ENCODE data around the gene ANK3.

The ANK3 gene

GRCh38 chr10:60410970-60411369 is 21.3 kb upstream of the ANK3 start:
- H3K4me3 ChIP-seq (ENCODE audit: low read depth in 1 of 2, low read length in 2 of 2), result no peak overlapping the region
- H3K4me1 ChIP-seq (ENCODE audit: insufficient read depth, low read length), result no peaks in the 10 kb centered on the region
- H3K27me3 ChIP-seq (ENCODE audit: control insufficient read depth in 1 of 2, insufficient read depth in 2 of 2, low read length in 2 of 2), result no peaks in the 10 kb centered on the region
- H3K27ac ChIP-seq (ENCODE audit: low read depth, low read length), result no peak overlapping the region
- no peak overlapping the region for H3K9ac ChIP-seq (ENCODE audit: low read length)
- no peaks in the 10 kb centered on the region for H3K9me3 ChIP-seq (ENCODE audit: low read length)
- no peaks in the 10 kb centered on the region for H3K36me3 ChIP-seq (ENCODE audit: insufficient read depth, low read length)

GRCh38 chr10:60409202-60409601 is 19.5 kb upstream of the ANK3 start:
- Histone ChIP-seq H3K9me3 (ENCODE audit: low read length) (no peaks in the 10 kb centered on the region), H3K4me3 (ENCODE audit: low read depth in 1 of 2, low read length in 2 of 2) (no peak overlapping the region), H3K4me1 (ENCODE audit: insufficient read depth, low read length) (no peaks in the 10 kb centered on the region), H3K27ac (ENCODE audit: low read depth, low read length) (no peak overlapping the region), H3K36me3 (ENCODE audit: insufficient read depth, low read length) (no peaks in the 10 kb centered on the region), H3K27me3 (ENCODE audit: control insufficient read depth in 1 of 2, insufficient read depth in 2 of 2, low read length in 2 of 2) (no peaks in the 10 kb centered on the region), H3K9ac (ENCODE audit: low read length) (no peak overlapping the region)

DNA sequence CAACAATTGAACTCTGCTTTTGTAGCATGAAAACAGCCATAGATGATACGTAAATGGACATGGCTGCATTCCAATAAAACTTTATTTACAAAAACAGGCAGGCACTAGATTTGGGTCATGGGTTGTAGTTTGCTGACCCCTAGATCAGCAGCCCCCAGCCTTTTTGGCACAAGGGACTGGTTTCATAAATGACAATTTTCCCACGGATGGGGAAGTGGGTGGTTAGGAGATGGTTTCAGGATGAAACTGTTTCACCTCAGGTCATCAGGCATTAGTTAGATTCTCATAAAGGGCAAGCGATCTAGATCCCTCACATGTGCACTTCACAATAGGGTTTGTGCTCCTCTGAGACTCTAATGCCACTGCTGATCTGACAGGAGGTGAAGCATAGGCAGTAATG is 16.5 kb upstream of the ANK3 start:
- Histone ChIP-seq H3K27me3 (ENCODE audit: control insufficient read depth in 1 of 2, insufficient read depth in 2 of 2, low read length in 2 of 2) (no peaks in the 10 kb centered on the region), H3K9me3 (ENCODE audit: low read length) (no peaks in the 10 kb centered on the region), H3K4me1 (ENCODE audit: insufficient read depth, low read length) (no peaks in the 10 kb centered on the region), H3K4me3 (ENCODE audit: low read depth in 1 of 2, low read length in 2 of 2) (no peak overlapping the region), H3K27ac (ENCODE audit: low read depth, low read length) (no peak overlapping the region), H3K9ac (ENCODE audit: low read length) (no peak overlapping the region), H3K36me3 (ENCODE audit: insufficient read depth, low read length) (no peaks in the 10 kb centered on the region)

DNA sequence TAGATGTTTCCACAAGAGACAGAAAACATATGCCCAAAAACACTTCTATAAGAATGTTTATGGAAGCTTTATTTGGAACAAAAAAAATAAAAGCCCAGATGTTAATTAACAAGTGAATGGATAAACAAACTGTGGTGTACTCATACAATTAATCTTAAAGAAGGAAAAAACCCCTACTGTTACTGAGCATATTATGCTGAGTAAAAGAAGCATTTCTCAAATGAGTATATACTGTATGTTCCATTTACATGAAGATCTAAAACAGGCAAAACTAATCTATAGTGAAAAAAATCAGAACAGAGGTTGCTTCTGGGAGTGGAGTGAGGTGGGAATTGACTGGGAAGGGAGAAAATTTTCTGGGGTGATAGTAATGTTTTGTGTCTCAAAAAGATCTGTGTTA is 15.5 kb upstream of the ANK3 start:
- Histone ChIP-seq H3K9me3 (ENCODE audit: low read length) (no peaks in the 10 kb centered on the region), H3K4me3 (ENCODE audit: low read depth in 1 of 2, low read length in 2 of 2) (no peak overlapping the region), H3K9ac (ENCODE audit: low read length) (no peak overlapping the region), H3K36me3 (ENCODE audit: insufficient read depth, low read length) (no peaks in the 10 kb centered on the region), H3K27ac (ENCODE audit: low read depth, low read length) (no peak overlapping the region), H3K4me1 (ENCODE audit: insufficient read depth, low read length) (no peaks in the 10 kb centered on the region), H3K27me3 (ENCODE audit: control insufficient read depth in 1 of 2, insufficient read depth in 2 of 2, low read length in 2 of 2) (no peaks in the 10 kb centered on the region)

GRCh38 chr10:60403168-60403873 is 13.6 kb upstream of the ANK3 start:
- no peaks in the 10 kb centered on the region for H3K9me3 ChIP-seq (ENCODE audit: low read length)
- H3K4me3 ChIP-seq (ENCODE audit: low read depth in 1 of 2, low read length in 2 of 2), result no peak overlapping the region
- H3K36me3 ChIP-seq (ENCODE audit: insufficient read depth, low read length), result no peaks in the 10 kb centered on the region
- H3K27ac ChIP-seq (ENCODE audit: low read depth, low read length), result no peak overlapping the region
- no peaks in the 10 kb centered on the region for H3K27me3 ChIP-seq (ENCODE audit: control insufficient read depth in 1 of 2, insufficient read depth in 2 of 2, low read length in 2 of 2)
- H3K4me1 ChIP-seq (ENCODE audit: insufficient read depth, low read length), result no peaks in the 10 kb centered on the region
- no peak overlapping the region for H3K9ac ChIP-seq (ENCODE audit: low read length)

DNA sequence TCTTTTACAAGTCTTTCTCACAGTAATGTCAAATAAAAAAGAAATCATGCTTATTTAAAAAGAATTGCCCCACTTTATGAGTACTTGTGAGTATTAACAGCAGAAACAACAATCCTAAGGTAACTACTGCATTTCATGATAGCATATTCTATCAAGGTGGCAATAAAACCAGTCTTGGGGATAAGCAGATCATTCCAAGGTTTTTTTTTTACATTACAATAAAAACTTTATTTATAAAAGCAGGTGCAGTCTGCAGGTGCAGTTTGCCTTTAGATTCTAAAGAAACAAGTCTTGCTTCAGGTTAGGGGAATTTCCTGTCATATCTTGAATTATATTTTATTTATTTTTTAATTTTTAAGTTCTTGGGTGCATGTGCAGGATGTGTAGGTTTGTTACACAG is 10.7 kb upstream of the ANK3 start:
- H3K9me3 ChIP-seq (ENCODE audit: low read length), result no peaks in the 10 kb centered on the region
- H3K4me1 ChIP-seq (ENCODE audit: insufficient read depth, low read length), result no peaks in the 10 kb centered on the region
- H3K27ac ChIP-seq (ENCODE audit: low read depth, low read length), result no peak overlapping the region
- H3K36me3 ChIP-seq (ENCODE audit: insufficient read depth, low read length), result no peaks in the 10 kb centered on the region
- no peak overlapping the region for H3K4me3 ChIP-seq (ENCODE audit: low read depth in 1 of 2, low read length in 2 of 2)
- no peaks in the 10 kb centered on the region for H3K27me3 ChIP-seq (ENCODE audit: control insufficient read depth in 1 of 2, insufficient read depth in 2 of 2, low read length in 2 of 2)
- H3K9ac ChIP-seq (ENCODE audit: low read length), result no peak overlapping the region

DNA sequence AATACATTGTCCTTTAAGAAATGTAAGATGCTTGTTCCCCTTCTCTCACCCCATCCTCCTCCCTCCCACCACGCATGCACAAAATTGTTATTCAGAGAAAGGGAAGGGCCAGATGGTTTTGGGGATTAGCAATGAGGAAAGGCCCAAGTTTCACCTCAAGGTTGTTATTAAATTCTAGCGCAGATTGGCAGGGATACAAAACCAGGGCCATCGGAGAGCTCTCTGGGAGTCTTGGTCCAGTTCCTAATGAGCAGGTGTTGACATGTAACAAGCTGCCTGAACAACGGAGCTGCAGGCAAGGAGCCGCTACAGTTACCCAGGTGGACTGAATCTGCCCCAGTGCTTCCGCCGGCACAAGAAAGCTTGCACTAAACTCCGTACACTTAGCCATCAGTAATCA is 9.7 kb upstream of the ANK3 start:
- Histone ChIP-seq H3K27ac (ENCODE audit: low read depth, low read length) (no peak overlapping the region), H3K9ac (ENCODE audit: low read length) (no peak overlapping the region), H3K27me3 (ENCODE audit: control insufficient read depth in 1 of 2, insufficient read depth in 2 of 2, low read length in 2 of 2) (no peaks in the 10 kb centered on the region), H3K4me1 (ENCODE audit: insufficient read depth, low read length) (no peaks in the 10 kb centered on the region), H3K9me3 (ENCODE audit: low read length) (no peaks in the 10 kb centered on the region), H3K4me3 (ENCODE audit: low read depth in 1 of 2, low read length in 2 of 2) (no peak overlapping the region), H3K36me3 (ENCODE audit: insufficient read depth, low read length) (no peaks in the 10 kb centered on the region)

GRCh38 chr10:60397792-60398191 is 8.1 kb upstream of the ANK3 start:
- Histone ChIP-seq H3K9ac (ENCODE audit: low read length) (no peak overlapping the region), H3K4me1 (ENCODE audit: insufficient read depth, low read length) (no peaks in the 10 kb centered on the region), H3K27me3 (ENCODE audit: control insufficient read depth in 1 of 2, insufficient read depth in 2 of 2, low read length in 2 of 2) (no peaks in the 10 kb centered on the region), H3K36me3 (ENCODE audit: insufficient read depth, low read length) (no peaks in the 10 kb centered on the region), H3K27ac (ENCODE audit: low read depth, low read length) (no peak overlapping the region), H3K4me3 (ENCODE audit: low read depth in 1 of 2, low read length in 2 of 2) (no peak overlapping the region), H3K9me3 (ENCODE audit: low read length) (no peaks in the 10 kb centered on the region)

GRCh38 chr10:60396766-60397165 is 7.1 kb upstream of the ANK3 start:
- no peak overlapping the region for H3K9ac ChIP-seq (ENCODE audit: low read length)
- no peaks in the 10 kb centered on the region for H3K4me1 ChIP-seq (ENCODE audit: insufficient read depth, low read length)
- H3K27ac ChIP-seq (ENCODE audit: low read depth, low read length), result no peak overlapping the region
- H3K27me3 ChIP-seq (ENCODE audit: control insufficient read depth in 1 of 2, insufficient read depth in 2 of 2, low read length in 2 of 2), result no peaks in the 10 kb centered on the region
- no peaks in the 10 kb centered on the region for H3K9me3 ChIP-seq (ENCODE audit: low read length)
- no peak overlapping the region for H3K4me3 ChIP-seq (ENCODE audit: low read depth in 1 of 2, low read length in 2 of 2)
- H3K36me3 ChIP-seq (ENCODE audit: insufficient read depth, low read length), result no peaks in the 10 kb centered on the region

- no peaks in the 10 kb centered on the region for H3K36me3 ChIP-seq (ENCODE audit: insufficient read depth, low read length)
- no peaks in the 10 kb centered on the region for H3K9me3 ChIP-seq (ENCODE audit: low read length)
Measured at GRCh38 chr10:60395711-60396110, 6.0 kb upstream of the ANK3 start.

DNA sequence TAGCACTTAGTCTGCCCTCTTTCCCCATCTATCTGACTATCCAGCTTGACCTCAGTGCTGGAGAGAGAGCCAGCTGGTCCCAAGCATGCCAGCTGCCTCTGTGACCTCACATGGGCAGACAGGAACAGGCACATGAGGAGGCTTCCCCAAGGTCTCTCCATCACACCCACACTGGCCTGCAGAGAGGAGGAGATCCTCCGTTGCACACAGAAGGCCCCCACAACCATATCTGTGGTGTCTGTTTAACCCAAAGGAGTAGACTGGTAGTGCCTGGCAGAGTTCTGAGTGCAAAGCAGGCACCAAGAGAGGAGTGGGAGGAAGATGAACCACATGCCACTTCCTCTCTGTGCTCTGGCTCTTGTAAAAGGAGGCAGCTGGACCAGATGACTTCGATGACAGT is 4.8 kb upstream of the ANK3 start:
- Histone ChIP-seq H3K4me1 (ENCODE audit: insufficient read depth, low read length) (no peaks in the 10 kb centered on the region), H3K36me3 (ENCODE audit: insufficient read depth, low read length) (no peaks in the 10 kb centered on the region), H3K9me3 (ENCODE audit: low read length) (no peaks in the 10 kb centered on the region), H3K27ac (ENCODE audit: low read depth, low read length) (no peak overlapping the region), H3K4me3 (ENCODE audit: low read depth in 1 of 2, low read length in 2 of 2) (no peak overlapping the region), H3K9ac (ENCODE audit: low read length) (no peak overlapping the region), H3K27me3 (ENCODE audit: control insufficient read depth in 1 of 2, insufficient read depth in 2 of 2, low read length in 2 of 2) (no peaks in the 10 kb centered on the region)

More at GRCh38 chr10:60395711-60396110, 6.0 kb upstream of the ANK3 start:
- H3K27ac ChIP-seq (ENCODE audit: low read depth, low read length), result no peak overlapping the region
- H3K4me1 ChIP-seq (ENCODE audit: insufficient read depth, low read length), result no peaks in the 10 kb centered on the region
- no peaks in the 10 kb centered on the region for H3K27me3 ChIP-seq (ENCODE audit: control insufficient read depth in 1 of 2, insufficient read depth in 2 of 2, low read length in 2 of 2)
- H3K4me3 ChIP-seq (ENCODE audit: low read depth in 1 of 2, low read length in 2 of 2), result no peak overlapping the region
- no peak overlapping the region for H3K9ac ChIP-seq (ENCODE audit: low read length)

DNA sequence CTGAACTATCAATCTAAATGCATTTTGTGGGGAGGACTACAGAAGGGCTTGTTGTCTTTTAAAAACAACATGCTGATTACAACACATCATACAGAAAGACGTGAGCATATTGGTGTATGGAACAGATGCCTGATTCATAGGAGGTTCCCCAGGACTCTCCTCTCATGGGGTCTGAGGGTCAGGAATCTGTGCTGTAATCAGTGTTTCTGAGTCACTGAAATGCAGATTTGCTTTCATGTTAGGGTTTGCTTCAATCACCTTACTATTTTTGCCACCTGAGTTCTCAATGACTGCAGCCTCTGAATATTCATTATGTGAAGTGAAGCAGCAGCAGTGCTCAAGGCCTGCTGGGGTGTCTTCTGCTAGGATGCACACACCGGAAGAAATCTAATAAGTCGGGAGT is 550 bp upstream of the ANK3 start:
- no peaks in the 10 kb centered on the region for H3K36me3 ChIP-seq (ENCODE audit: insufficient read depth, low read length)
- H3K9me3 ChIP-seq (ENCODE audit: low read length), result no peaks in the 10 kb centered on the region
- H3K27me3 ChIP-seq (ENCODE audit: control insufficient read depth in 1 of 2, insufficient read depth in 2 of 2, low read length in 2 of 2), result no peaks in the 10 kb centered on the region
- H3K4me1 ChIP-seq (ENCODE audit: insufficient read depth, low read length), result no peaks in the 10 kb centered on the region
- no peak overlapping the region for H3K9ac ChIP-seq (ENCODE audit: low read length)
- H3K27ac ChIP-seq (ENCODE audit: low read depth, low read length), result no peak overlapping the region
- H3K4me3 ChIP-seq (ENCODE audit: low read depth in 1 of 2, low read length in 2 of 2), result no peak overlapping the region

All from muscle layer of colon (tissue), 2 donors.